ENCODE data around the gene FAM83G.
A peak's percentile ranks its signal among the peaks of the same experiment; 100 is the strongest.

Gene FAM83G

GRCh38 chr17:18992454-18993130 is 12.0 kb downstream of the FAM83G start:
- Histone ChIP-seq H3K4me3 (ENCODE audit: low read length) (no peak overlapping the region), H3K23ac (ENCODE audit: low read length) (peak overlapping the region; percentile 45), H2BK15ac (replicated peaks; ENCODE audit: low read depth) (no peak overlapping the region), H3K27me3 (ENCODE audit: insufficient read depth, low read length, poor library complexity) (no peaks in the 10 kb centered on the region), H3K4me2 (ENCODE audit: low read length) (no peak overlapping the region), H3K56ac (ENCODE audit: low read length) (no peak overlapping the region), H2BK120ac (ENCODE audit: low read depth, low read length) (no peak overlapping the region), H3K18ac (ENCODE audit: low read length) (no peak overlapping the region), H4K8ac (ENCODE audit: low read depth, low read length) (no peak overlapping the region), H2BK5ac (ENCODE audit: low read length) (no peak overlapping the region), H2AK5ac (ENCODE audit: low read length) (no peak overlapping the region), H3K4me1 (ENCODE audit: control insufficient read depth, low read depth, low read length) (no peaks in the 10 kb centered on the region), H3K79me1 (ENCODE audit: low read length) (peaks cover 33% of the 10 kb centered on the region), H3K79me2 (ENCODE audit: control insufficient read depth, insufficient read depth, low read length) (peaks cover 32% of the 10 kb centered on the region), H3K4ac (ENCODE audit: low read depth, low read length) (no peak overlapping the region), H4K5ac (ENCODE audit: low read length) (no peak overlapping the region), H3K9ac (ENCODE audit: low read length) (no peak overlapping the region), H3K36me3 (ENCODE audit: control insufficient read depth, insufficient read depth, low read length) (peaks cover 6% of the 10 kb centered on the region), H3K27ac (ENCODE audit: low read depth, low read length) (no peak overlapping the region)
- DNase-seq: no peak
- WGBS (ENCODE audit: extremely low coverage, insufficient coverage, low lambda C conversion rate): no CpG with 5 or more reads among the region's 22 CpGs

- Histone ChIP-seq H3K9ac (ENCODE audit: low read length) (no peak overlapping the region), H2BK5ac (ENCODE audit: low read length) (no peak overlapping the region), H3K27me3 (ENCODE audit: insufficient read depth, low read length, poor library complexity) (no peaks in the 10 kb centered on the region), H3K4ac (ENCODE audit: low read depth, low read length) (no peak overlapping the region), H3K4me1 (ENCODE audit: control insufficient read depth, low read depth, low read length) (no peaks in the 10 kb centered on the region), H3K79me1 (ENCODE audit: low read length) (peaks cover 31% of the 10 kb centered on the region), H3K18ac (ENCODE audit: low read length) (no peak overlapping the region), H3K4me2 (ENCODE audit: low read length) (no peak overlapping the region), H2BK120ac (ENCODE audit: low read depth, low read length) (no peak overlapping the region), H4K5ac (ENCODE audit: low read length) (no peak overlapping the region), H3K79me2 (ENCODE audit: control insufficient read depth, insufficient read depth, low read length) (peaks cover 30% of the 10 kb centered on the region), H3K23ac (ENCODE audit: low read length) (no peak overlapping the region), H2BK15ac (replicated peaks; ENCODE audit: low read depth) (no peak overlapping the region), H3K4me3 (ENCODE audit: low read length) (no peak overlapping the region), H2AK5ac (ENCODE audit: low read length) (no peak overlapping the region), H3K56ac (ENCODE audit: low read length) (no peak overlapping the region), H3K27ac (ENCODE audit: low read depth, low read length) (no peak overlapping the region), H3K36me3 (ENCODE audit: control insufficient read depth, insufficient read depth, low read length) (peaks cover 6% of the 10 kb centered on the region), H4K8ac (ENCODE audit: low read depth, low read length) (no peak overlapping the region)
- DNase-seq: no peak
- WGBS (ENCODE audit: extremely low coverage, insufficient coverage, low lambda C conversion rate): no CpG with 5 or more reads among the region's 20 CpGs
Measured at GRCh38 chr17:18991531-18992315, 12.8 kb downstream of the FAM83G start.

- Histone ChIP-seq H3K9ac (ENCODE audit: low read length) (no peak overlapping the region), H2BK15ac (replicated peaks; ENCODE audit: low read depth) (no peak overlapping the region), H3K36me3 (ENCODE audit: control insufficient read depth, insufficient read depth, low read length) (peaks cover 6% of the 10 kb centered on the region), H3K23ac (ENCODE audit: low read length) (no peak overlapping the region), H4K5ac (ENCODE audit: low read length) (no peak overlapping the region), H3K4me3 (ENCODE audit: low read length) (no peak overlapping the region), H3K27ac (ENCODE audit: low read depth, low read length) (no peak overlapping the region), H3K27me3 (ENCODE audit: insufficient read depth, low read length, poor library complexity) (no peaks in the 10 kb centered on the region), H3K4me2 (ENCODE audit: low read length) (no peak overlapping the region), H2BK120ac (ENCODE audit: low read depth, low read length) (no peak overlapping the region), H2BK5ac (ENCODE audit: low read length) (no peak overlapping the region), H2AK5ac (ENCODE audit: low read length) (no peak overlapping the region), H3K56ac (ENCODE audit: low read length) (no peak overlapping the region), H3K79me2 (ENCODE audit: control insufficient read depth, insufficient read depth, low read length) (peaks cover 22% of the 10 kb centered on the region), H3K4ac (ENCODE audit: low read depth, low read length) (no peak overlapping the region), H3K18ac (ENCODE audit: low read length) (no peak overlapping the region), H3K4me1 (ENCODE audit: control insufficient read depth, low read depth, low read length) (no peaks in the 10 kb centered on the region), H4K8ac (ENCODE audit: low read depth, low read length) (no peak overlapping the region), H3K79me1 (ENCODE audit: low read length) (peaks cover 26% of the 10 kb centered on the region)
- no CpG with 5 or more reads among the region's 6 CpGs for WGBS (ENCODE audit: extremely low coverage, insufficient coverage, low lambda C conversion rate)
- no peak for DNase-seq
Measured at GRCh38 chr17:18990331-18990730, 14.2 kb downstream of the FAM83G start.

GRCh38 chr17:18988546-18989173 is 15.9 kb downstream of the FAM83G start:
- Histone ChIP-seq H3K56ac (ENCODE audit: low read length) (no peak overlapping the region), H3K27ac (ENCODE audit: low read depth, low read length) (no peak overlapping the region), H3K27me3 (ENCODE audit: insufficient read depth, low read length, poor library complexity) (no peaks in the 10 kb centered on the region), H3K36me3 (ENCODE audit: control insufficient read depth, insufficient read depth, low read length) (peaks cover 6% of the 10 kb centered on the region), H3K23ac (ENCODE audit: low read length) (no peak overlapping the region), H3K9ac (ENCODE audit: low read length) (no peak overlapping the region), H2AK5ac (ENCODE audit: low read length) (no peak overlapping the region), H2BK15ac (replicated peaks; ENCODE audit: low read depth) (no peak overlapping the region), H2BK5ac (ENCODE audit: low read length) (no peak overlapping the region), H3K18ac (ENCODE audit: low read length) (no peak overlapping the region), H3K79me2 (ENCODE audit: control insufficient read depth, insufficient read depth, low read length) (peaks cover 9% of the 10 kb centered on the region), H3K4me1 (ENCODE audit: control insufficient read depth, low read depth, low read length) (no peaks in the 10 kb centered on the region), H3K79me1 (ENCODE audit: low read length) (peaks cover 20% of the 10 kb centered on the region), H2BK120ac (ENCODE audit: low read depth, low read length) (no peak overlapping the region), H3K4me3 (ENCODE audit: low read length) (no peak overlapping the region), H4K5ac (ENCODE audit: low read length) (no peak overlapping the region), H4K8ac (ENCODE audit: low read depth, low read length) (no peak overlapping the region), H3K4ac (ENCODE audit: low read depth, low read length) (no peak overlapping the region), H3K4me2 (ENCODE audit: low read length) (no peak overlapping the region)
- no peak for DNase-seq
- no CpG with 5 or more reads among the region's 9 CpGs for WGBS (ENCODE audit: extremely low coverage, insufficient coverage, low lambda C conversion rate)

GRCh38 chr17:18987862-18988545 is 16.6 kb downstream of the FAM83G start:
- H3K9ac ChIP-seq (ENCODE audit: low read length): no peak overlapping the region
- H3K4ac ChIP-seq (ENCODE audit: low read depth, low read length): no peak overlapping the region
- peaks cover 2% of the 10 kb centered on the region for H3K79me2 ChIP-seq (ENCODE audit: control insufficient read depth, insufficient read depth, low read length)
- H4K8ac ChIP-seq (ENCODE audit: low read depth, low read length): no peak overlapping the region
- H2AK5ac ChIP-seq (ENCODE audit: low read length): no peak overlapping the region
- WGBS (ENCODE audit: extremely low coverage, insufficient coverage, low lambda C conversion rate): no CpG with 5 or more reads among the region's 14 CpGs
- DNase-seq: no peak
- H3K79me1 ChIP-seq (ENCODE audit: low read length): peaks cover 15% of the 10 kb centered on the region
- no peak overlapping the region for H3K56ac ChIP-seq (ENCODE audit: low read length)
- no peak overlapping the region for H2BK5ac ChIP-seq (ENCODE audit: low read length)
- no peak overlapping the region for H2BK15ac ChIP-seq (replicated peaks; ENCODE audit: low read depth)
- H3K27me3 ChIP-seq (ENCODE audit: insufficient read depth, low read length, poor library complexity): no peaks in the 10 kb centered on the region
- H3K18ac ChIP-seq (ENCODE audit: low read length): no peak overlapping the region
- H3K36me3 ChIP-seq (ENCODE audit: control insufficient read depth, insufficient read depth, low read length): peaks cover 4% of the 10 kb centered on the region
- H4K5ac ChIP-seq (ENCODE audit: low read length): no peak overlapping the region
- H3K23ac ChIP-seq (ENCODE audit: low read length): no peak overlapping the region
- no peaks in the 10 kb centered on the region for H3K4me1 ChIP-seq (ENCODE audit: control insufficient read depth, low read depth, low read length)
- H3K4me3 ChIP-seq (ENCODE audit: low read length): no peak overlapping the region
- H3K4me2 ChIP-seq (ENCODE audit: low read length): no peak overlapping the region
- H3K27ac ChIP-seq (ENCODE audit: low read depth, low read length): no peak overlapping the region
- H2BK120ac ChIP-seq (ENCODE audit: low read depth, low read length): no peak overlapping the region
